Calu3 (cell line): Measurements from ENCODE around the gene PDF. TPM values are rescaled to one million over a fixed set of nuclear protein-coding genes. Genes with fewer than 3 reads are reported as not detected.

Experiments
- BruUV-seq: library from RNA; stranded (reverse); fragments of 400-500 nt; replicated peaks from 2 replicates; lab custom pipeline; 2021; lab: Mats Ljungman, UMichigan
- CTCF ChIA-PET: fragments of 300-600 bp; sonication (Branson Sonifier 250); formaldehyde crosslinking; loops from one replicate; lab custom pipeline; 2022; ENCODE audit warnings: antibody characterized with exemption; lab: Charles Lee
- DNase-seq: peaks from one replicate; pipeline ENCODE4 v3.0.0; 2022
- H3K27ac Mint-ChIP-seq: one replicate; pipeline ENCODE4 v1.8.0; 2022; ENCODE audit warnings: mixed read lengths; ENCODE audit not compliant: unreplicated experiment
- H3K27me3 Mint-ChIP-seq: one replicate; pipeline ENCODE4 v1.8.0; 2022; ENCODE audit warnings: mixed read lengths; ENCODE audit not compliant: unreplicated experiment
- H3K36me3 Mint-ChIP-seq: one replicate; pipeline ENCODE4 v1.8.0; 2022; ENCODE audit warnings: mild to moderate bottlenecking, moderate library complexity, mixed read lengths; ENCODE audit not compliant: insufficient read depth, unreplicated experiment
- H3K4me1 Mint-ChIP-seq: one replicate; pipeline ENCODE4 v1.8.0; 2022; ENCODE audit warnings: mild to moderate bottlenecking, low read depth, mixed read lengths; ENCODE audit not compliant: unreplicated experiment
- H3K4me3 Mint-ChIP-seq: one replicate; pipeline ENCODE4 v1.8.0; 2022; ENCODE audit warnings: mild to moderate bottlenecking, low read depth, moderate library complexity, mixed read lengths; ENCODE audit not compliant: unreplicated experiment
- H3K9me3 Mint-ChIP-seq: one replicate; pipeline ENCODE4 v1.8.0; 2022; ENCODE audit warnings: low read depth, mixed read lengths; ENCODE audit not compliant: unreplicated experiment
- intact Hi-C: fragments of 100-400 bp; cut with micrococcal nuclease; formaldehyde crosslinking; loops from one replicate; pipeline ENCODE4 v1.10.0; 2022; ENCODE audit not compliant: unreplicated experiment
- total RNA-seq: library from RNA; stranded (reverse); gene quantifications from 2 replicates; pipeline ENCODE4 v1.2.3, GENCODE V29; 2022
- TF ChIP-seq, protein P1 (sequence below): fragments of 200-600 bp; IDR thresholded peaks from one replicate; pipeline ENCODE4 v1.8.0; 2022; ENCODE audit warnings: antibody characterized with exemption; ENCODE audit not compliant: unreplicated experiment

Gene PDF
- total RNA-seq, 1 experiment from 2014 or later, result 25.5 TPM

- Mint-ChIP-seq H3K9me3 (no peaks in the 10 kb centered on the region), H3K4me1 (no peaks in the 10 kb centered on the region), H3K27ac (no peak overlapping the region), H3K27me3 (no peaks in the 10 kb centered on the region), H3K4me3 (no peak overlapping the region), H3K36me3 (peaks cover 39% of the 10 kb centered on the region)
- intact Hi-C loops, result no loop called here
- TF ChIP-seq, protein P1, sequence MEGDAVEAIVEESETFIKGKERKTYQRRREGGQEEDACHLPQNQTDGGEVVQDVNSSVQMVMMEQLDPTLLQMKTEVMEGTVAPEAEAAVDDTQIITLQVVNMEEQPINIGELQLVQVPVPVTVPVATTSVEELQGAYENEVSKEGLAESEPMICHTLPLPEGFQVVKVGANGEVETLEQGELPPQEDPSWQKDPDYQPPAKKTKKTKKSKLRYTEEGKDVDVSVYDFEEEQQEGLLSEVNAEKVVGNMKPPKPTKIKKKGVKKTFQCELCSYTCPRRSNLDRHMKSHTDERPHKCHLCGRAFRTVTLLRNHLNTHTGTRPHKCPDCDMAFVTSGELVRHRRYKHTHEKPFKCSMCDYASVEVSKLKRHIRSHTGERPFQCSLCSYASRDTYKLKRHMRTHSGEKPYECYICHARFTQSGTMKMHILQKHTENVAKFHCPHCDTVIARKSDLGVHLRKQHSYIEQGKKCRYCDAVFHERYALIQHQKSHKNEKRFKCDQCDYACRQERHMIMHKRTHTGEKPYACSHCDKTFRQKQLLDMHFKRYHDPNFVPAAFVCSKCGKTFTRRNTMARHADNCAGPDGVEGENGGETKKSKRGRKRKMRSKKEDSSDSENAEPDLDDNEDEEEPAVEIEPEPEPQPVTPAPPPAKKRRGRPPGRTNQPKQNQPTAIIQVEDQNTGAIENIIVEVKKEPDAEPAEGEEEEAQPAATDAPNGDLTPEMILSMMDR, result no peak
- CTCF ChIA-PET, result no interaction called here
- no TSS peak for BruUV-seq
- DNase-seq, result no peak
Measured at GRCh38 chr16:69373019-69373418, 42.6 kb upstream of the PDF start.

DNA sequence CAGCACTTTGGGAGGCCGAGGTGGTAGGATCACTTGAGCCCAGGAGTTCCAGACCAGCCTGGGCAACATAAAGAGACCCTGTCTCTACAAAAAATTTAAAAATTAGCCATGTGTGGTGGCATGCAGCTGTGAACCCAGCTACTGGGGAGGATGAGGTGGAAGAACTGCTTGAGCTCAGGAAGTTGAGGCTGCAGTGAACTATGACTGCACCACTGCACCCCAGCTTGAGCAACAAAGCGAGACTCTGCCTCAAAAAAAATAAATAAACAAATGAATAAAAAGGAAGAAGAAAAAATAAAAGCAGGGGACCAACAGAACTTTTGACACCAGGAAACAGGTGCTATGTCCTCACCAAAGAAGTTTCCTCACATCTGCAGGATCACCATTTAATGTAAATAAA, 41.2 kb upstream of the PDF start:
- TF ChIP-seq, protein P1, result no peak
- Mint-ChIP-seq H3K4me1 (no peaks in the 10 kb centered on the region), H3K36me3 (peaks cover 39% of the 10 kb centered on the region), H3K9me3 (no peaks in the 10 kb centered on the region), H3K4me3 (no peak overlapping the region), H3K27me3 (no peaks in the 10 kb centered on the region), H3K27ac (no peak overlapping the region)
- no peak for DNase-seq
- intact Hi-C loops, result no loop called here
- no TSS peak for BruUV-seq
- CTCF ChIA-PET, result interaction anchor here (0.7 kb wide), 1 partner anchor 13 kb away, joined by 3 read pairs; no protein-coding TSS in a partner anchor

DNA sequence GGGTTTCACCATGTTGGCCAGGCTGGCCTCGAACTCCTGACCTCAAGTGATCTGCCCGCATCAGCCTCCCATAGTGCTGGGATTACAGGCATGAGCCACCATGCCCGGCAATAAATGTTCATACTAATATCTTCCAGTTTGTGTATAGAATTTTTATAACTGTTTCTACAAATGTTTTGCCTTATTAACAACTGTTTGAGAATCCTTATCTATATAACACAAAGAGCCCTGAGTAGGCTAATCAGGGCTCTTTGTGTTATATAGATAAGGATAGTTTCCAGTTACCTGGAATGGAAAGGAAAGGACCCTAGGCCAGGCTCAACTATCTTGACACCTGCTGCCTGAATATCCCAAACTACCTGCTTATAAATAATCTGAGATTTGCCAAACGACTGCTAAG, 38.5 kb upstream of the PDF start:
- TF ChIP-seq, protein P1, result no peak

GRCh38 chr16:69367980-69368379, 37.6 kb upstream of the PDF start:
- no peak for DNase-seq
- Mint-ChIP-seq H3K4me1 (no peaks in the 10 kb centered on the region), H3K27me3 (no peaks in the 10 kb centered on the region), H3K27ac (no peak overlapping the region), H3K36me3 (peaks cover 35% of the 10 kb centered on the region), H3K4me3 (no peak overlapping the region), H3K9me3 (no peaks in the 10 kb centered on the region)
- TF ChIP-seq, protein P1, result no peak
- CTCF ChIA-PET, result no interaction called here
- BruUV-seq, result no TSS peak
- intact Hi-C loops, result no loop called here

More for the DNA sequence above, 38.5 kb upstream of the PDF start:
- intact Hi-C loops, result no loop called here
- no TSS peak for BruUV-seq
- Mint-ChIP-seq H3K9me3 (no peaks in the 10 kb centered on the region), H3K27me3 (no peaks in the 10 kb centered on the region), H3K36me3 (peaks cover 35% of the 10 kb centered on the region), H3K4me3 (no peak overlapping the region), H3K4me1 (no peaks in the 10 kb centered on the region), H3K27ac (no peak overlapping the region)
- CTCF ChIA-PET, result no interaction called here
- DNase-seq, result no peak
